K562 (cell line): ENCODE results near the gene RAI1. TPM values are rescaled to one million over a fixed set of nuclear protein-coding genes. Genes with fewer than 3 reads are reported as not detected.

ENCODE experiments used
- ATAC-seq: fragments of 200-7000 bp; cut with Tn5 transposase; 3 replicates; pipeline ENCODE4 v1.9.1; 2020; ENCODE audit warnings: moderate library complexity
- BruUV-seq: library from RNA; stranded (reverse); fragments of 400-500 nt; replicated peaks from 2 replicates; lab custom pipeline; 2021; lab: Mats Ljungman, UMichigan
- CTCF ChIA-PET: fragments of 300-600 bp; formaldehyde crosslinking; extraction: SDS; loops from one replicate; lab custom pipeline; 2021; ENCODE audit warnings: low intra/inter-chr PET ratio; lab: Yijun Ruan, JAX
- POLR2A ChIA-PET: fragments of 300-600, 350-650 bp; sonication (Branson Sonifier 250); formaldehyde crosslinking; extraction: SDS; loops from one replicate; lab custom pipeline; 2021; ENCODE audit warnings: antibody characterized with exemption, inconsistent platforms; lab: Yijun Ruan, JAX
- DNase-seq, 4 experiments: peaks; one replicate each; pipeline versions ENCODE4 v3.0.0 to v3.0.0-alpha.2; 2011 to 2018; ENCODE audit warnings: low spot score in 3 of 4, mixed read lengths in 3 of 4; ENCODE audit errors: extremely low read depth in 1 of 4
- FAIRE-seq: peaks from 2 replicates; lab custom pipeline; 2011; peaks lifted over from hg19 to GRCh38; lab: Jason Lieb, UNC
- H2AFZ ChIP-seq: 2 replicates; pipeline ENCODE4 v1.6.0; 2011; ENCODE audit warnings: low read depth, low read length, control low read depth, inconsistent platforms
- H3K27ac ChIP-seq: fragments of 200-600 bp; 3 replicates; pipeline ENCODE4 v1.8.0; 2011; ENCODE audit warnings: low read depth, mild to moderate bottlenecking, control low read depth, inconsistent platforms, low read length, moderate library complexity, mixed read lengths; ENCODE audit errors: extremely low read depth
- H3K27me3 ChIP-seq, 2 experiments: fragments of 300-600 bp in 1 of 2; 2 replicates in 1 of 2; 3 replicates in 1 of 2; pipeline versions ENCODE4 v1.6.0 to v1.8.0; 2011; ENCODE audit warnings: inconsistent platforms in 2 of 2, low read length in 2 of 2, mild to moderate bottlenecking in 1 of 2, mixed read lengths in 1 of 2, moderate library complexity in 1 of 2; ENCODE audit not compliant: control insufficient read depth in 2 of 2, insufficient read depth in 2 of 2
- H3K36me3 ChIP-seq: fragments of 300-600 bp; 3 replicates; pipeline ENCODE4 v1.8.0; 2011; ENCODE audit warnings: mild to moderate bottlenecking, low read length, inconsistent platforms; ENCODE audit not compliant: control insufficient read depth, insufficient read depth
- H3K4me1 ChIP-seq, 2 experiments: fragments of 200-600 bp in 1 of 2; replicated peaks in 1 of 2; 2 replicates in 1 of 2; 3 replicates in 1 of 2; pipeline versions ENCODE4 v1.5.1 to v1.8.0; 2011; ENCODE audit warnings: inconsistent platforms in 2 of 2, low read length in 2 of 2, mild to moderate bottlenecking in 1 of 2, mixed read lengths in 1 of 2, moderate library complexity in 1 of 2; ENCODE audit not compliant: control insufficient read depth in 2 of 2, insufficient read depth in 2 of 2
- H3K4me2 ChIP-seq: 2 replicates; pipeline ENCODE4 v1.6.1; 2011; ENCODE audit warnings: low read length, control low read depth, inconsistent platforms, mixed read lengths; ENCODE audit not compliant: insufficient read depth
- H3K4me3 ChIP-seq: fragments of 200-600 bp; sonication (generic), shearing (Covaris generic); 2 replicates; pipeline ENCODE4 v1.5.1; 2016; ENCODE audit warnings: control low read depth, inconsistent platforms
- H3K79me2 ChIP-seq: fragments of 200-600 bp; 3 replicates; pipeline ENCODE4 v1.8.0; 2011; ENCODE audit warnings: low read length, inconsistent platforms; ENCODE audit not compliant: control insufficient read depth, insufficient read depth
- H3K9ac ChIP-seq, 2 experiments: 2 replicates each; pipeline versions ENCODE4 v1.6.0 to v1.6.1; 2011; ENCODE audit warnings: low read depth in 2 of 2, low read length in 2 of 2, control low read depth in 1 of 2, inconsistent platforms in 1 of 2, mild to moderate bottlenecking in 1 of 2, mixed read lengths in 1 of 2; ENCODE audit not compliant: insufficient read depth in 1 of 2
- H3K9me1 ChIP-seq: one replicate; pipeline ENCODE4 v1.6.0; 2011; ENCODE audit warnings: inconsistent platforms, mild to moderate bottlenecking, low read length, moderate library complexity; ENCODE audit not compliant: control insufficient read depth, insufficient read depth
- H3K9me3 ChIP-seq: replicated peaks from 2 replicates; pipeline ENCODE4 v1.5.1; 2011; ENCODE audit warnings: low read depth, low read length, inconsistent platforms; ENCODE audit not compliant: control insufficient read depth, insufficient read depth
- H4K20me1 ChIP-seq: replicated peaks from 2 replicates; pipeline ENCODE4 v1.6.1; 2011; ENCODE audit warnings: low read length, inconsistent platforms, mixed read lengths; ENCODE audit not compliant: control insufficient read depth, insufficient read depth
- ATF1 ChIP-seq, 2 experiments: fragments of 450-650 bp in 1 of 2; IDR thresholded peaks; 2 replicates each; pipeline ENCODE4 v1.6.1; 2016; ENCODE audit warnings: missing compliant biosample characterization in 1 of 2, missing genetic modification characterization in 1 of 2
- HDAC1 ChIP-seq, 2 experiments: fragments of 450-650 bp; IDR thresholded peaks; 2 replicates each; pipeline ENCODE4 v1.6.1; 2016 to 2017; ENCODE audit warnings: inconsistent platforms in 1 of 2, mild to moderate bottlenecking in 1 of 2, moderate library complexity in 1 of 2
- MAFF ChIP-seq: IDR thresholded peaks from 2 replicates; pipeline ENCODE4 v1.6.1; 2012; ENCODE audit warnings: low read length, improper control_type of control experiment
- MCM5 ChIP-seq: fragments of 450-650 bp; IDR thresholded peaks from 2 replicates; pipeline ENCODE4 v1.6.1; 2016; ENCODE audit warnings: low read depth
- POLR2G ChIP-seq: fragments of 200-400 bp; formaldehyde crosslinking; IDR thresholded peaks from 2 replicates; pipeline ENCODE4 v1.6.1; 2017; ENCODE audit warnings: low read depth, mild to moderate bottlenecking, antibody characterized with exemption, low read length, moderate library complexity
- ZBTB7A ChIP-seq: IDR thresholded peaks from 2 replicates; pipeline ENCODE4 v1.6.1; 2011; ENCODE audit warnings: low read depth, mild to moderate bottlenecking, low read length, moderate library complexity, borderline replicate concordance; ENCODE audit not compliant: control insufficient read depth
- WGBS: fragments of 100-300 bp; shearing (Covaris generic); methylation state at CpG from one replicate; pipeline ENCODE4 v1.1.6; 2016; ENCODE audit warnings: low coverage, mixed read lengths; ENCODE audit not compliant: insufficient coverage; ENCODE audit errors: missing lambda C conversion rate; 5-methylcytosine and 5-hydroxymethylcytosine counted together
- in situ Hi-C: fragments of 300-500 bp; cut with MboI; formaldehyde crosslinking; loops from 4 replicates; pipeline ENCODE4 v1.15.0; 2018; ENCODE audit warnings: inconsistent platforms, mixed read lengths
- intact Hi-C: fragments of 100-400 bp; cut with micrococcal nuclease; formaldehyde crosslinking; loops from 2 replicates; pipeline ENCODE4 v1.14.2; 2022
- polyA plus RNA-seq, 8 experiments: library from polyadenylated mRNA; depleted of rRNA in 4 of 8; stranded (reverse) in 5 of 8; unstranded in 3 of 8; fragments of >200 nt; fragmentation: Nextera tagmentation in 2 of 8; fragmentation: Illumina TruSeq in 1 of 8; extraction: Ambion mirVana in 2 of 8; extraction: Trizol in 1 of 8; gene quantifications; 2 replicates each; pipeline versions ENCODE4 v1.2.1 to v1.2.3, GENCODE V29; 2011 to 2014; ENCODE audit warnings: inconsistent platforms in 1 of 8, missing spikeins in 1 of 8
- total RNA-seq, 7 experiments: library from RNA; depleted of rRNA in 6 of 7; stranded (reverse); fragments of >200 nt in 6 of 7; fragmentation: Illumina TruSeq in 2 of 7; extraction: Trizol in 2 of 7; gene quantifications; 2 replicates each; pipeline versions ENCODE4 v1.2.1 to v1.2.3, GENCODE V29; 2011 to 2021; ENCODE audit warnings: low replicate concordance in 1 of 7
- TF ChIP-seq, protein P1 (sequence below): fragments of 150-350 bp; IDR thresholded peaks from 2 replicates; pipeline ENCODE4 v1.6.1; 2014; ENCODE audit warnings: low read depth, mild to moderate bottlenecking, low read length, borderline replicate concordance
- TF ChIP-seq, protein P2 (sequence below): fragments of 450-650 bp; formaldehyde crosslinking; IDR thresholded peaks from 2 replicates; pipeline ENCODE4 v1.4.0; 2020; ENCODE audit warnings: mild to moderate bottlenecking, mixed read lengths
- TF ChIP-seq, protein P3 (sequence below): fragments of 250-450 bp; sonication (Bioruptor Pico); IDR thresholded peaks from 2 replicates; pipeline ENCODE4 v1.5.0; 2021

RAI1 gene
- total and polyA plus RNA-seq, 9 of the 15 experiments (the other 6 are each of a cell fraction or from before 2014, with no cell fraction given), result 0.68 to 19.9 (median 5.5) TPM

DNA sequence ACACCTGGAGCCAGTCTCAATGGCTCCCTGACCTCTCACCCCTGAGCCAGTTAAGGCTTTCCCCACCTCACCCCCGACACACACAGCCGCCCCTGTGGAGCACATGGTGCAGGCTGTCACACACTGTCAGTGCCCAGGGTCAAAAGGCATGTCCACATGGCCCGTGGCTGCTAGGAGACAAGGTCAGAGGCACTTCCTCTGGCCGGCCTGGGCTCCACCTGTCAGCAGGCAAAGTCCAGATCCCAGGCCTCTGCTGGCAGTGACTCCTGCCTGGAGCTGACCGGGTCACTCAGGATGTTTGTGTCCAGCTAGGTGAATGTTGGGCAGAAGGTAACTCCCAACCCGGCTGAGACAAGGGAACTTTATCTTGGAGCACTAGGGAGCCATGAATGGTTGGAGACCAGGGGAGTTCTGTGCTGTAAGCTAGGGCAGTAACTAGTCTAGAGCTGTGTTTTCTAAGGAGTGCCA, 149.5 kb downstream of the RAI1 start (continued):
- 0 out of 4 replicates have a peak, but pooled peaks of 1 of the 2 experiments have one; percentile 20 for TF ChIP-seq HDAC1 (IDR thresholded peaks at IDR 0.05)

DNA sequence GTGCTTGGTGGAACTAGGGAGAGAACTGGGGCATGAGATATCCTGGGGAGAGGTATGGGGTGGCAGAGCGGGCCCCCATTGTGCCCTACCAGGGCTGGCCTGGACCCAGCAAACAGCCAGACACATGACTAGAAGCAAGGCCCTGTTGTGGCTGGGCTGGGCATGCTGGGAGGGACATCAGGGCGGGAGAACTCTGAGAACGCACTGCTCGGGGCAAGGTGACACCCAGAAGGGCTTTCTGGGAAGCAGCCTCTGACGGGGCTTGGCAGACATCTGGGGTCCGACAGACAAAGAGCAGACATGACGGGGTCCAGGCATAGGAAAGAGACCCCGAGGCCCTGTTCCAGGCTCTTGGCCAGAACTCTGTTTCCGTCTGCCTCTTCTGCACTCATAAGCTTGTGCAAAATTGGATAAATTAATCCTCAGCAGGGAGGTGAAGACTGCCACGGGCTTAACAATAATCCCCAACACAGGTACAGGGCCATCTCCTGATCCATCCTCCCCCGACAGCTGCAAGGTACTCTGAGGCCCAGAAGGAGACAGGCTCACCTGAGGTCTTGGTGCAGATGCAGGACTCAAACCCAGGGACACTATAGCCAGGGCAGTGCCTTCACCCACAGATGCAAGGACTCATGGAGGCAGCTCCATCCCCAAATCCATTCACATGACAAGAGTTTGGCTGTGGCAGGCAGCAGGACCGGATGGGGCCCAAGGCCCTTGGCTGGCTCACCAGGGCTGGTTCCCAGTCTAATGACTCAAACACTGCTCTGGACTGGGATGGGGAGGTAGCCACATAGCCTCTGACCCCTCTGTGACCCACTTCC, 150.2 kb downstream of the RAI1 start:
- Histone ChIP-seq H3K27me3 (no peaks in the 10 kb centered on the region), H3K79me2 (peaks cover 96% of the 10 kb centered on the region), H2AFZ (no peak overlapping the region), H3K9me3 (no peaks in the 10 kb centered on the region), H4K20me1 (peaks cover 27% of the 10 kb centered on the region; the same call in 1 of the 2 replicates), H3K4me2 (no peak overlapping the region), H3K4me3 (no peak overlapping the region), H3K27ac (no peak overlapping the region), H3K9ac (peak overlapping the region in 1 of 2 experiments; percentile 53; a peak in 2 of 4 replicates), H3K4me1 (peaks cover 47 to 53% of the 10 kb centered on the region in 2 experiments), H3K36me3 (peaks cover 79% of the 10 kb centered on the region; the same call in 2 of the 3 replicates)
- no peak for ATAC-seq
- no peak for DNase-seq
- POLR2A ChIA-PET, result interaction anchor here (2.2 kb wide), 1 partner anchor 12 kb away, joined by 9 read pairs; no protein-coding TSS in a partner anchor
- CTCF ChIA-PET, result no interaction called here
- intact Hi-C loops, result no loop called here
- no peak for FAIRE-seq
- 81% methylated on average over 9 of the region's 12 CpGs for WGBS
- in situ Hi-C loops, result no loop called here
- no peak for TF ChIP-seq ATF1 (CRISPR knock-in tag; IDR thresholded peaks at IDR 0.05)
- no peak for TF ChIP-seq ATF1 (tag; IDR thresholded peaks at IDR 0.05)
- TF ChIP-seq, protein P1, sequence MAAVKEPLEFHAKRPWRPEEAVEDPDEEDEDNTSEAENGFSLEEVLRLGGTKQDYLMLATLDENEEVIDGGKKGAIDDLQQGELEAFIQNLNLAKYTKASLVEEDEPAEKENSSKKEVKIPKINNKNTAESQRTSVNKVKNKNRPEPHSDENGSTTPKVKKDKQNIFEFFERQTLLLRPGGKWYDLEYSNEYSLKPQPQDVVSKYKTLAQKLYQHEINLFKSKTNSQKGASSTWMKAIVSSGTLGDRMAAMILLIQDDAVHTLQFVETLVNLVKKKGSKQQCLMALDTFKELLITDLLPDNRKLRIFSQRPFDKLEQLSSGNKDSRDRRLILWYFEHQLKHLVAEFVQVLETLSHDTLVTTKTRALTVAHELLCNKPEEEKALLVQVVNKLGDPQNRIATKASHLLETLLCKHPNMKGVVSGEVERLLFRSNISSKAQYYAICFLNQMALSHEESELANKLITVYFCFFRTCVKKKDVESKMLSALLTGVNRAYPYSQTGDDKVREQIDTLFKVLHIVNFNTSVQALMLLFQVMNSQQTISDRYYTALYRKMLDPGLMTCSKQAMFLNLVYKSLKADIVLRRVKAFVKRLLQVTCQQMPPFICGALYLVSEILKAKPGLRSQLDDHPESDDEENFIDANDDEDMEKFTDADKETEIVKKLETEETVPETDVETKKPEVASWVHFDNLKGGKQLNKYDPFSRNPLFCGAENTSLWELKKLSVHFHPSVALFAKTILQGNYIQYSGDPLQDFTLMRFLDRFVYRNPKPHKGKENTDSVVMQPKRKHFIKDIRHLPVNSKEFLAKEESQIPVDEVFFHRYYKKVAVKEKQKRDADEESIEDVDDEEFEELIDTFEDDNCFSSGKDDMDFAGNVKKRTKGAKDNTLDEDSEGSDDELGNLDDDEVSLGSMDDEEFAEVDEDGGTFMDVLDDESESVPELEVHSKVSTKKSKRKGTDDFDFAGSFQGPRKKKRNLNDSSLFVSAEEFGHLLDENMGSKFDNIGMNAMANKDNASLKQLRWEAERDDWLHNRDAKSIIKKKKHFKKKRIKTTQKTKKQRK, result no peak
- 0 out of 2 replicates have a peak, but pooled peaks have one; percentile 17 for TF ChIP-seq POLR2G
- no peak for TF ChIP-seq MCM5
- TF ChIP-seq, protein P2, sequence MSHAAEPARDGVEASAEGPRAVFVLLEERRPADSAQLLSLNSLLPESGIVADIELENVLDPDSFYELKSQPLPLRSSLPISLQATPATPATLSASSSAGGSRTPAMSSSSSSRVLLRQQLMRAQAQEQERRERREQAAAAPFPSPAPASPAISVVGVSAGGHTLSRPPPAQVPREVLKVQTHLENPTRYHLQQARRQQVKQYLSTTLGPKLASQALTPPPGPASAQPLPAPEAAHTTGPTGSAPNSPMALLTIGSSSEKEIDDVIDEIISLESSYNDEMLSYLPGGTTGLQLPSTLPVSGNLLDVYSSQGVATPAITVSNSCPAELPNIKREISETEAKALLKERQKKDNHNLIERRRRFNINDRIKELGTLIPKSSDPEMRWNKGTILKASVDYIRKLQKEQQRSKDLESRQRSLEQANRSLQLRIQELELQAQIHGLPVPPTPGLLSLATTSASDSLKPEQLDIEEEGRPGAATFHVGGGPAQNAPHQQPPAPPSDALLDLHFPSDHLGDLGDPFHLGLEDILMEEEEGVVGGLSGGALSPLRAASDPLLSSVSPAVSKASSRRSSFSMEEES (CRISPR knock-in tag), result no peak
- TF ChIP-seq MAFF, result no peak
- no peak for TF ChIP-seq ZBTB7A
- TF ChIP-seq, protein P3, sequence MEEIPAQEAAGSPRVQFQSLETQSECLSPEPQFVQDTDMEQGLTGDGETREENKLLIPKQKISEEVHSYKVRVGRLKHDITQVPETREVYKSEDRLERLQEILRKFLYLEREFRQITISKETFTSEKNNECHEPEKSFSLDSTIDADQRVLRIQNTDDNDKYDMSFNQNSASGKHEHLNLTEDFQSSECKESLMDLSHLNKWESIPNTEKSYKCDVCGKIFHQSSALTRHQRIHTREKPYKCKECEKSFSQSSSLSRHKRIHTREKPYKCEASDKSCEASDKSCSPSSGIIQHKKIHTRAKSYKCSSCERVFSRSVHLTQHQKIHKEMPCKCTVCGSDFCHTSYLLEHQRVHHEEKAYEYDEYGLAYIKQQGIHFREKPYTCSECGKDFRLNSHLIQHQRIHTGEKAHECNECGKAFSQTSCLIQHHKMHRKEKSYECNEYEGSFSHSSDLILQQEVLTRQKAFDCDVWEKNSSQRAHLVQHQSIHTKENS (CRISPR knock-in tag), result no peak
- TF ChIP-seq, all 486 proteins: peak for 1
- BruUV-seq, result no TSS peak
- H3K9me1 ChIP-seq, result no peaks in the 10 kb centered on the region
